B cell (primary cell): Measurements from ENCODE around the gene TTC6.

Experiments used
- CTCF ChIP-seq: fragments of 200-600 bp; IDR thresholded peaks from one replicate; pipeline ENCODE4 v1.8.0; 2022; ENCODE audit warnings: antibody characterized with exemption, mild to moderate bottlenecking
- EZH2 ChIP-seq: IDR thresholded peaks from 2 replicates; pipeline ENCODE4 v1.6.1; 2012; ENCODE audit warnings: borderline replicate concordance, low read depth, mild to moderate bottlenecking, moderate library complexity, low read length; ENCODE audit not compliant: insufficient read depth, poor library complexity, severe bottlenecking

GRCh38 chr14:37590428-37591139 is 4.8 kb upstream of the TTC6 start:
- TF ChIP-seq CTCF (no peak), EZH2 (no peak)
